Uterus (tissue), 4 donors: ENCODE measurements around the gene TFEB. TPM values are rescaled to one million over a fixed set of nuclear protein-coding genes. Genes with fewer than 3 reads are reported as not detected.

Source experiments
- DNase-seq, 2 donors: peaks; one replicate each; pipeline ENCODE4 v3.0.0-alpha.2; 2019 to 2020
- H3K27ac ChIP-seq, 2 donors: fragments of 200-600 bp; sonication (generic); 1 replicate in 1 of 2; 2 replicates in 1 of 2; pipeline ENCODE4 v1.5.1; 2016 to 2018
- H3K27me3 ChIP-seq, 2 donors: fragments of 200-600 bp; sonication (generic); one replicate each; pipeline ENCODE4 v1.5.1; 2018 to 2019; ENCODE audit warnings: control low read depth in 1 of 2
- H3K36me3 ChIP-seq, 2 donors: fragments of 200-600 bp; sonication (generic); one replicate each; pipeline ENCODE4 v1.5.1; 2019; ENCODE audit warnings: control low read depth in 1 of 2
- H3K4me1 ChIP-seq, 2 donors: fragments of 200-600 bp; sonication (generic); one replicate each; pipeline ENCODE4 v1.5.1; 2018 to 2019; ENCODE audit warnings: control low read depth in 1 of 2
- H3K4me3 ChIP-seq, 2 donors: fragments of 200-600 bp; sonication (generic); 1 replicate in 1 of 2; 2 replicates in 1 of 2; pipeline ENCODE4 v1.5.1; 2018 to 2019; ENCODE audit warnings: mild to moderate bottlenecking in 1 of 2
- H3K9me3 ChIP-seq, 2 donors: fragments of 200-600 bp; sonication (generic); one replicate each; pipeline ENCODE4 v1.5.1; 2019; ENCODE audit warnings: control low read depth in 1 of 2
- CTCF ChIP-seq, 4 experiments: fragments of 200-600 bp in 2 of 4; fragments of 450-650 bp in 2 of 4; sonication (generic) in 2 of 4; IDR thresholded peaks; one replicate each; pipeline ENCODE4 v1.5.1; 2016 to 2019; ENCODE audit warnings: antibody characterized with exemption in 4 of 4, mild to moderate bottlenecking in 2 of 4, moderate library complexity in 1 of 4
- POLR2A ChIP-seq, 2 donors: fragments of 450-650 bp; IDR thresholded peaks; one replicate each; pipeline ENCODE4 v1.6.1; 2016; ENCODE audit warnings: antibody characterized with exemption in 2 of 2, mild to moderate bottlenecking in 1 of 2, moderate library complexity in 1 of 2
- intact Hi-C: fragments of 100-400 bp; cut with DNase I; formaldehyde crosslinking; loops from one replicate; pipeline ENCODE4 v1.15.1; 2023; ENCODE audit warnings: low total_unique reads
- total RNA-seq, 4 donors: library from RNA; depleted of rRNA in 3 of 4; stranded (reverse); fragments of >200 nt in 3 of 4; gene quantifications; one replicate each; pipeline versions ENCODE4 v1.1.0 to v1.2.4, GENCODE V29; 2014 to 2023
- donor health status: DM: yes; HTN: yes; CAD: no.

TFEB gene
- total RNA-seq, 4 donors from 2014 or later: 8.8 to 31.7 (median 17.0) TPM

- intact Hi-C loops: no loop called here
- no peak for TF ChIP-seq CTCF (IDR thresholded peaks at IDR 0.05)
- TF ChIP-seq POLR2A (IDR thresholded peaks at IDR 0.05): no peak
Measured at GRCh38 chr6:41692080-41692675, 43.2 kb downstream of the TFEB start.

GRCh38 chr6:41691426-41692079 lies 43.9 kb downstream of the TFEB start:
- TF ChIP-seq POLR2A (IDR thresholded peaks at IDR 0.05) (no peak), CTCF (IDR thresholded peaks at IDR 0.05) (no peak)
- H3K9me3 ChIP-seq: no peaks in the 10 kb centered on the region
- intact Hi-C loops: no loop called here
- DNase-seq: no peak
- no peaks in the 10 kb centered on the region for H3K27me3 ChIP-seq
- H3K4me1 ChIP-seq: no peaks in the 10 kb centered on the region
- no peak overlapping the region for H3K27ac ChIP-seq
- H3K36me3 ChIP-seq: no peaks in the 10 kb centered on the region
- no peak overlapping the region for H3K4me3 ChIP-seq

More at GRCh38 chr6:41692080-41692675, 43.2 kb downstream of the TFEB start:
- Histone ChIP-seq H3K9me3 (no peaks in the 10 kb centered on the region), H3K27me3 (no peaks in the 10 kb centered on the region), H3K4me1 (no peaks in the 10 kb centered on the region), H3K4me3 (no peak overlapping the region), H3K36me3 (no peaks in the 10 kb centered on the region), H3K27ac (no peak overlapping the region)
- no peak for DNase-seq

- no peaks in the 10 kb centered on the region for H3K4me1 ChIP-seq
- no peak overlapping the region for H3K27ac ChIP-seq
- DNase-seq: no peak
- H3K36me3 ChIP-seq: no peaks in the 10 kb centered on the region
- TF ChIP-seq CTCF (IDR thresholded peaks at IDR 0.05) (no peak), POLR2A (IDR thresholded peaks at IDR 0.05) (no peak)
- intact Hi-C loops: no loop called here
- no peak overlapping the region for H3K4me3 ChIP-seq
- no peaks in the 10 kb centered on the region for H3K27me3 ChIP-seq
- H3K9me3 ChIP-seq: no peaks in the 10 kb centered on the region
Measured at GRCh38 chr6:41690541-41691330, 44.7 kb downstream of the TFEB start.

GRCh38 chr6:41689171-41690008 lies 46.0 kb downstream of the TFEB start:
- Histone ChIP-seq H3K36me3 (no peaks in the 10 kb centered on the region), H3K9me3 (no peaks in the 10 kb centered on the region), H3K4me3 (no peak overlapping the region), H3K27ac (no peak overlapping the region), H3K27me3 (no peaks in the 10 kb centered on the region), H3K4me1 (no peaks in the 10 kb centered on the region)
- intact Hi-C loops: loop anchor here (10.0 kb wide), 1 partner anchor 225 kb away; no protein-coding TSS in a partner anchor
- TF ChIP-seq CTCF (IDR thresholded peaks at IDR 0.05) (no peak), POLR2A (IDR thresholded peaks at IDR 0.05) (no peak)
- DNase-seq: no peak
